Measurements from ENCODE around the gene TTC22. TPM values are rescaled to one million over a fixed set of nuclear protein-coding genes. Genes with fewer than 3 reads are reported as not detected.

Gene TTC22
- total RNA-seq, 1 experiment from 2014 or later: 0.63 TPM

DNA sequence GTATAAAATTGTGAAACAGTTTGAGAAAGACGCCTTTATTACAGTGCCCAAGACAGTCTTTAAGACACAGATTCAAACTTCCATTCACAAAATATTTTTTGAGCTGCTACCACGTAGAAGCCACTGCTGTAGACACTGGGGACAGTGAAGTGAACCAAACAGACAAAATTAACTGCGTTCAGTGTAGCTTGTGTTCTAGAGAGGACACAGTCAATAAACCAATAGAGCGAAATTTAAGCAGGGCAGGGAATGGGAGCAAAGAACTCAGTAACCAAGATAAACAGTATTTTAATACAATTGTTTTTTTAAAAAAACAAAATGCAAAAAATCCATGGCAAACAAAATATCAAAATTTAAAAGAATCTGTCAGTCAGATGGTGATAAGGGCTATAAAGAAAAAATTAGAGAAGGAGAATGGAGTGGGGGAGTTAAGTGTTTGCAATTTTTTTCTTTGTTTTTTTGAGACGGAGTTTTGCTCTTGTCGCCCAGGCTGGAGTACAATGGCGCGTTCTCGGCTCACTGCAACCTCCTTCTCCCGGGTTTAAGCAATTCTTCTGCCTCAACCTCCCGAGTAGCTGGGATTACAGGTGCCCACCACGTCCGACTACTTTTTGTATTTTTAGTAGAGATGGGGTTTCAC lies 36.1 kb downstream of the TTC22 start:
- TF ChIP-seq NR3C1 (CRISPR knock-in tag; conservative IDR thresholded peaks at IDR 0.05; ENCODE audit: low read depth) (no peak), RORB (CRISPR knock-in tag; IDR thresholded peaks at IDR 0.05) (no peak), ELF4 (CRISPR knock-in tag; IDR thresholded peaks at IDR 0.05; ENCODE audit: low read depth) (no peak), ZNF317 (CRISPR knock-in tag; IDR thresholded peaks at IDR 0.05; ENCODE audit: borderline replicate concordance, low read depth) (no peak), SOX15 (CRISPR knock-in tag; IDR thresholded peaks at IDR 0.05) (no peak), ZBTB21 (CRISPR knock-in tag; IDR thresholded peaks at IDR 0.05; ENCODE audit: borderline replicate concordance) (no peak), CREM (CRISPR knock-in tag; IDR thresholded peaks at IDR 0.05) (no peak), ZNF671 (CRISPR knock-in tag; IDR thresholded peaks at IDR 0.05) (no peak), ZNF416 (CRISPR knock-in tag; IDR thresholded peaks at IDR 0.05) (no peak), TEAD1 (CRISPR knock-in tag; IDR thresholded peaks at IDR 0.05) (no peak), ZNF396 (CRISPR knock-in tag; IDR thresholded peaks at IDR 0.05; ENCODE audit: borderline replicate concordance) (no peak)
- TF ChIP-seq, protein P1, sequence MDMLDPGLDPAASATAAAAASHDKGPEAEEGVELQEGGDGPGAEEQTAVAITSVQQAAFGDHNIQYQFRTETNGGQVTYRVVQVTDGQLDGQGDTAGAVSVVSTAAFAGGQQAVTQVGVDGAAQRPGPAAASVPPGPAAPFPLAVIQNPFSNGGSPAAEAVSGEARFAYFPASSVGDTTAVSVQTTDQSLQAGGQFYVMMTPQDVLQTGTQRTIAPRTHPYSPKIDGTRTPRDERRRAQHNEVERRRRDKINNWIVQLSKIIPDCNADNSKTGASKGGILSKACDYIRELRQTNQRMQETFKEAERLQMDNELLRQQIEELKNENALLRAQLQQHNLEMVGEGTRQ (CRISPR knock-in tag; IDR thresholded peaks at IDR 0.05): no peak
- TF ChIP-seq, protein P2, sequence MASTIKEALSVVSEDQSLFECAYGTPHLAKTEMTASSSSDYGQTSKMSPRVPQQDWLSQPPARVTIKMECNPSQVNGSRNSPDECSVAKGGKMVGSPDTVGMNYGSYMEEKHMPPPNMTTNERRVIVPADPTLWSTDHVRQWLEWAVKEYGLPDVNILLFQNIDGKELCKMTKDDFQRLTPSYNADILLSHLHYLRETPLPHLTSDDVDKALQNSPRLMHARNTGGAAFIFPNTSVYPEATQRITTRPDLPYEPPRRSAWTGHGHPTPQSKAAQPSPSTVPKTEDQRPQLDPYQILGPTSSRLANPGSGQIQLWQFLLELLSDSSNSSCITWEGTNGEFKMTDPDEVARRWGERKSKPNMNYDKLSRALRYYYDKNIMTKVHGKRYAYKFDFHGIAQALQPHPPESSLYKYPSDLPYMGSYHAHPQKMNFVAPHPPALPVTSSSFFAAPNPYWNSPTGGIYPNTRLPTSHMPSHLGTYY (CRISPR knock-in tag; IDR thresholded peaks at IDR 0.05): no peak
- TF ChIP-seq, protein P3, sequence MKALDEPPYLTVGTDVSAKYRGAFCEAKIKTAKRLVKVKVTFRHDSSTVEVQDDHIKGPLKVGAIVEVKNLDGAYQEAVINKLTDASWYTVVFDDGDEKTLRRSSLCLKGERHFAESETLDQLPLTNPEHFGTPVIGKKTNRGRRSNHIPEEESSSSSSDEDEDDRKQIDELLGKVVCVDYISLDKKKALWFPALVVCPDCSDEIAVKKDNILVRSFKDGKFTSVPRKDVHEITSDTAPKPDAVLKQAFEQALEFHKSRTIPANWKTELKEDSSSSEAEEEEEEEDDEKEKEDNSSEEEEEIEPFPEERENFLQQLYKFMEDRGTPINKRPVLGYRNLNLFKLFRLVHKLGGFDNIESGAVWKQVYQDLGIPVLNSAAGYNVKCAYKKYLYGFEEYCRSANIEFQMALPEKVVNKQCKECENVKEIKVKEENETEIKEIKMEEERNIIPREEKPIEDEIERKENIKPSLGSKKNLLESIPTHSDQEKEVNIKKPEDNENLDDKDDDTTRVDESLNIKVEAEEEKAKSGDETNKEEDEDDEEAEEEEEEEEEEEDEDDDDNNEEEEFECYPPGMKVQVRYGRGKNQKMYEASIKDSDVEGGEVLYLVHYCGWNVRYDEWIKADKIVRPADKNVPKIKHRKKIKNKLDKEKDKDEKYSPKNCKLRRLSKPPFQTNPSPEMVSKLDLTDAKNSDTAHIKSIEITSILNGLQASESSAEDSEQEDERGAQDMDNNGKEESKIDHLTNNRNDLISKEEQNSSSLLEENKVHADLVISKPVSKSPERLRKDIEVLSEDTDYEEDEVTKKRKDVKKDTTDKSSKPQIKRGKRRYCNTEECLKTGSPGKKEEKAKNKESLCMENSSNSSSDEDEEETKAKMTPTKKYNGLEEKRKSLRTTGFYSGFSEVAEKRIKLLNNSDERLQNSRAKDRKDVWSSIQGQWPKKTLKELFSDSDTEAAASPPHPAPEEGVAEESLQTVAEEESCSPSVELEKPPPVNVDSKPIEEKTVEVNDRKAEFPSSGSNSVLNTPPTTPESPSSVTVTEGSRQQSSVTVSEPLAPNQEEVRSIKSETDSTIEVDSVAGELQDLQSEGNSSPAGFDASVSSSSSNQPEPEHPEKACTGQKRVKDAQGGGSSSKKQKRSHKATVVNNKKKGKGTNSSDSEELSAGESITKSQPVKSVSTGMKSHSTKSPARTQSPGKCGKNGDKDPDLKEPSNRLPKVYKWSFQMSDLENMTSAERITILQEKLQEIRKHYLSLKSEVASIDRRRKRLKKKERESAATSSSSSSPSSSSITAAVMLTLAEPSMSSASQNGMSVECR (CRISPR knock-in tag; IDR thresholded peaks at IDR 0.05; ENCODE audit: borderline replicate concordance): no peak
- TF ChIP-seq, protein P4, sequence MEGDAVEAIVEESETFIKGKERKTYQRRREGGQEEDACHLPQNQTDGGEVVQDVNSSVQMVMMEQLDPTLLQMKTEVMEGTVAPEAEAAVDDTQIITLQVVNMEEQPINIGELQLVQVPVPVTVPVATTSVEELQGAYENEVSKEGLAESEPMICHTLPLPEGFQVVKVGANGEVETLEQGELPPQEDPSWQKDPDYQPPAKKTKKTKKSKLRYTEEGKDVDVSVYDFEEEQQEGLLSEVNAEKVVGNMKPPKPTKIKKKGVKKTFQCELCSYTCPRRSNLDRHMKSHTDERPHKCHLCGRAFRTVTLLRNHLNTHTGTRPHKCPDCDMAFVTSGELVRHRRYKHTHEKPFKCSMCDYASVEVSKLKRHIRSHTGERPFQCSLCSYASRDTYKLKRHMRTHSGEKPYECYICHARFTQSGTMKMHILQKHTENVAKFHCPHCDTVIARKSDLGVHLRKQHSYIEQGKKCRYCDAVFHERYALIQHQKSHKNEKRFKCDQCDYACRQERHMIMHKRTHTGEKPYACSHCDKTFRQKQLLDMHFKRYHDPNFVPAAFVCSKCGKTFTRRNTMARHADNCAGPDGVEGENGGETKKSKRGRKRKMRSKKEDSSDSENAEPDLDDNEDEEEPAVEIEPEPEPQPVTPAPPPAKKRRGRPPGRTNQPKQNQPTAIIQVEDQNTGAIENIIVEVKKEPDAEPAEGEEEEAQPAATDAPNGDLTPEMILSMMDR (IDR thresholded peaks at IDR 0.05): no peak
- TF ChIP-seq, protein P5, sequence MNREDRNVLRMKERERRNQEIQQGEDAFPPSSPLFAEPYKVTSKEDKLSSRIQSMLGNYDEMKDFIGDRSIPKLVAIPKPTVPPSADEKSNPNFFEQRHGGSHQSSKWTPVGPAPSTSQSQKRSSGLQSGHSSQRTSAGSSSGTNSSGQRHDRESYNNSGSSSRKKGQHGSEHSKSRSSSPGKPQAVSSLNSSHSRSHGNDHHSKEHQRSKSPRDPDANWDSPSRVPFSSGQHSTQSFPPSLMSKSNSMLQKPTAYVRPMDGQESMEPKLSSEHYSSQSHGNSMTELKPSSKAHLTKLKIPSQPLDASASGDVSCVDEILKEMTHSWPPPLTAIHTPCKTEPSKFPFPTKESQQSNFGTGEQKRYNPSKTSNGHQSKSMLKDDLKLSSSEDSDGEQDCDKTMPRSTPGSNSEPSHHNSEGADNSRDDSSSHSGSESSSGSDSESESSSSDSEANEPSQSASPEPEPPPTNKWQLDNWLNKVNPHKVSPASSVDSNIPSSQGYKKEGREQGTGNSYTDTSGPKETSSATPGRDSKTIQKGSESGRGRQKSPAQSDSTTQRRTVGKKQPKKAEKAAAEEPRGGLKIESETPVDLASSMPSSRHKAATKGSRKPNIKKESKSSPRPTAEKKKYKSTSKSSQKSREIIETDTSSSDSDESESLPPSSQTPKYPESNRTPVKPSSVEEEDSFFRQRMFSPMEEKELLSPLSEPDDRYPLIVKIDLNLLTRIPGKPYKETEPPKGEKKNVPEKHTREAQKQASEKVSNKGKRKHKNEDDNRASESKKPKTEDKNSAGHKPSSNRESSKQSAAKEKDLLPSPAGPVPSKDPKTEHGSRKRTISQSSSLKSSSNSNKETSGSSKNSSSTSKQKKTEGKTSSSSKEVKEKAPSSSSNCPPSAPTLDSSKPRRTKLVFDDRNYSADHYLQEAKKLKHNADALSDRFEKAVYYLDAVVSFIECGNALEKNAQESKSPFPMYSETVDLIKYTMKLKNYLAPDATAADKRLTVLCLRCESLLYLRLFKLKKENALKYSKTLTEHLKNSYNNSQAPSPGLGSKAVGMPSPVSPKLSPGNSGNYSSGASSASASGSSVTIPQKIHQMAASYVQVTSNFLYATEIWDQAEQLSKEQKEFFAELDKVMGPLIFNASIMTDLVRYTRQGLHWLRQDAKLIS (CRISPR knock-in tag; IDR thresholded peaks at IDR 0.05; ENCODE audit: borderline replicate concordance): no peak
- TF ChIP-seq, protein P6, sequence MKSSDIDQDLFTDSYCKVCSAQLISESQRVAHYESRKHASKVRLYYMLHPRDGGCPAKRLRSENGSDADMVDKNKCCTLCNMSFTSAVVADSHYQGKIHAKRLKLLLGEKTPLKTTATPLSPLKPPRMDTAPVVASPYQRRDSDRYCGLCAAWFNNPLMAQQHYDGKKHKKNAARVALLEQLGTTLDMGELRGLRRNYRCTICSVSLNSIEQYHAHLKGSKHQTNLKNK (CRISPR knock-in tag; IDR thresholded peaks at IDR 0.05): no peak
- TF ChIP-seq, protein P7, sequence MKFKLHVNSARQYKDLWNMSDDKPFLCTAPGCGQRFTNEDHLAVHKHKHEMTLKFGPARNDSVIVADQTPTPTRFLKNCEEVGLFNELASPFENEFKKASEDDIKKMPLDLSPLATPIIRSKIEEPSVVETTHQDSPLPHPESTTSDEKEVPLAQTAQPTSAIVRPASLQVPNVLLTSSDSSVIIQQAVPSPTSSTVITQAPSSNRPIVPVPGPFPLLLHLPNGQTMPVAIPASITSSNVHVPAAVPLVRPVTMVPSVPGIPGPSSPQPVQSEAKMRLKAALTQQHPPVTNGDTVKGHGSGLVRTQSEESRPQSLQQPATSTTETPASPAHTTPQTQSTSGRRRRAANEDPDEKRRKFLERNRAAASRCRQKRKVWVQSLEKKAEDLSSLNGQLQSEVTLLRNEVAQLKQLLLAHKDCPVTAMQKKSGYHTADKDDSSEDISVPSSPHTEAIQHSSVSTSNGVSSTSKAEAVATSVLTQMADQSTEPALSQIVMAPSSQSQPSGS (CRISPR knock-in tag; IDR thresholded peaks at IDR 0.05; ENCODE audit: borderline replicate concordance, low read depth): no peak
- H3K27ac Mint-ChIP-seq: peak overlapping the region; percentile 92
- no peaks in the 10 kb centered on the region for H3K9me3 Mint-ChIP-seq
- ChIA-PET POLR2A (no interaction called here), CTCF (interaction anchor here (0.7 to 3.0 kb wide), 4 partner anchors 16 to 217 kb away, joined by 3 to 11 read pairs (median 5); partner anchors contain the start of genes ACOT11 and TTC22)
- ATAC-seq (no peak), DNase-seq (ENCODE audit: low spot score) (no peak)
- H3K4me1 Mint-ChIP-seq: peaks cover 22% of the 10 kb centered on the region
- H3K36me3 Mint-ChIP-seq: no peaks in the 10 kb centered on the region
- no peaks in the 10 kb centered on the region; the same call in 1 of the 2 replicates for H3K27me3 Mint-ChIP-seq (ENCODE audit: low read depth)
- H3K4me3 Mint-ChIP-seq: peak overlapping the region; percentile 94
